ENCODE measurements around the gene PEMT. TPM values are rescaled to one million over a fixed set of nuclear protein-coding genes. Genes with fewer than 3 reads are reported as not detected.

The PEMT gene
- total and polyA plus RNA-seq, 9 of the 15 experiments (the other 6 are each of a cell fraction or from before 2014, with no cell fraction given), result 1.4 to 36.4 (median 13.6) TPM

DNA sequence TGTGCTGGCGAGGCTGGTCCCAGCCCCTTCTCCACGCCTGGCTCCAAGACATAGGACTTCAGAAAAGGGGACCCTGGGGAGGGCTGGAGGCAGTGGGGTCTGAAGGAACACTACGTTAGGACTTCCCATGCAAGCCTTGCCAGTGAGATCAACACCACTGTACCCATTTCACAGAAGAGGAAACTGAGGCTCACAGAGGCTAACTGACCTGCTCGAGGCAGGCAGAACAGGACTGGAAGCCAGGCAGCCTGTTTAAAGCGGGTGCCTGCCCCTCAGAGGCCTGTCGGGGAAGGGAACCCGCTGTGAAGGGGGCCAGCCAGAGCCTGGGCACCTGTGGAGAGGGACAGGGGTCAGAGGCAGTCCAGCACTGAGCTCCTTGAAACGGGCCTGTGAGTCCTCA is 32.3 kb downstream of the PEMT start:
- CTCF ChIA-PET (ENCODE audit: low intra/inter-chr PET ratio), result no interaction called here
- TF ChIP-seq KDM1A (IDR thresholded peaks at IDR 0.05), result 0 out of 4 replicates have a peak, but pooled peaks of 1 of the 2 experiments have one; percentile 13
- TF ChIP-seq SMARCC2 (IDR thresholded peaks at IDR 0.05; ENCODE audit: low read depth), result no peak
- no peak for TF ChIP-seq NFRKB (IDR thresholded peaks at IDR 0.05; ENCODE audit: low read depth)
- TF ChIP-seq SMARCA5 (IDR thresholded peaks at IDR 0.05), result peak; percentile 54; the same call in 1 of the 2 replicates
- TF ChIP-seq CBX5 (IDR thresholded peaks at IDR 0.05; ENCODE audit: borderline replicate concordance, low read depth), result no peak
- TF ChIP-seq NR3C1 (CRISPR knock-in tag; IDR thresholded peaks at IDR 0.05), result no peak
- TF ChIP-seq ZNF436 (CRISPR knock-in tag; IDR thresholded peaks at IDR 0.05), result no peak
- TF ChIP-seq BCOR (IDR thresholded peaks at IDR 0.05), result peak; percentile 70
- no peak for TF ChIP-seq CBFA2T3 (IDR thresholded peaks at IDR 0.05)
- TF ChIP-seq ZNF232 (CRISPR knock-in tag; IDR thresholded peaks at IDR 0.05), result no peak
- no peak for TF ChIP-seq MAFF (IDR thresholded peaks at IDR 0.05; ENCODE audit: low read length)
- peak; percentile 83 for TF ChIP-seq RBM25 (IDR thresholded peaks at IDR 0.05; ENCODE audit: low read depth, low read length, severe bottlenecking)
- TF ChIP-seq ADNP (tag; IDR thresholded peaks at IDR 0.05), result 0 out of 2 replicates have a peak, but pooled peaks have one; percentile 19

More for the DNA sequence above, 32.3 kb downstream of the PEMT start:
- Histone ChIP-seq H3K4me2 (ENCODE audit: insufficient read depth, low read length) (no peak overlapping the region), H3K9me3 (replicated peaks; ENCODE audit: control insufficient read depth, insufficient read depth, low read depth, low read length) (no peaks in the 10 kb centered on the region), H4K20me1 (replicated peaks; ENCODE audit: control insufficient read depth, insufficient read depth, low read length) (peaks cover 4% of the 10 kb centered on the region; the same call in 1 of the 2 replicates), H2AFZ (ENCODE audit: low read depth, low read length) (no peak overlapping the region), H3K4me1 (replicated peaks in 1 of 2; ENCODE audit: control insufficient read depth in 2 of 2, insufficient read depth in 2 of 2, low read length in 2 of 2) (peaks cover 0 to 4% of the 10 kb centered on the region in 2 experiments; a peak in 1 of 5 replicates), H3K36me3 (ENCODE audit: control insufficient read depth, insufficient read depth, low read length) (no peaks in the 10 kb centered on the region), H3K9me1 (ENCODE audit: control insufficient read depth, insufficient read depth, low read length) (no peaks in the 10 kb centered on the region), H3K79me2 (ENCODE audit: control insufficient read depth, insufficient read depth, low read length) (no peaks in the 10 kb centered on the region), H3K27me3 (ENCODE audit: control insufficient read depth in 2 of 2, insufficient read depth in 2 of 2, low read length in 2 of 2) (no peaks in the 10 kb centered on the region), H3K9ac (ENCODE audit: insufficient read depth in 1 of 2, low read depth in 2 of 2, low read length in 2 of 2) (no peak overlapping the region), H3K27ac (ENCODE audit: extremely low read depth, low read depth, low read length) (no peak overlapping the region), H3K4me3 (no peak overlapping the region)
- in situ Hi-C loops (cut with MboI), result no loop called here
- POLR2A ChIA-PET, result no interaction called here
- no peak for DNase-seq (ENCODE audit: extremely low read depth in 1 of 4, low spot score in 3 of 4)
- no peak for ATAC-seq
- intact Hi-C loops (cut with micrococcal nuclease), result no loop called here
- FAIRE-seq, result no peak
- BruUV-seq (replicated peaks), result no TSS peak
- 36% methylated on average over 3 of the region's 8 CpGs for WGBS (ENCODE audit: insufficient coverage, low coverage, missing lambda C conversion rate)

Data from K562 (cell line).